GM08714 (cell line): ENCODE data around the gene MAML3.

ENCODE experiments used
- H3K4me3 ChIP-seq: fragments of 200-500 bp; sonication (Bioruptor generic); 2 replicates; pipeline ENCODE4 v1.5.1; 2014; ENCODE audit warnings: mild to moderate bottlenecking, low read length, inconsistent platforms
- ZNF274 ChIP-seq: IDR thresholded peaks from 2 replicates; pipeline ENCODE4 v1.6.1; 2012; ENCODE audit warnings: mild to moderate bottlenecking, low read depth, low read length

Gene MAML3

DNA sequence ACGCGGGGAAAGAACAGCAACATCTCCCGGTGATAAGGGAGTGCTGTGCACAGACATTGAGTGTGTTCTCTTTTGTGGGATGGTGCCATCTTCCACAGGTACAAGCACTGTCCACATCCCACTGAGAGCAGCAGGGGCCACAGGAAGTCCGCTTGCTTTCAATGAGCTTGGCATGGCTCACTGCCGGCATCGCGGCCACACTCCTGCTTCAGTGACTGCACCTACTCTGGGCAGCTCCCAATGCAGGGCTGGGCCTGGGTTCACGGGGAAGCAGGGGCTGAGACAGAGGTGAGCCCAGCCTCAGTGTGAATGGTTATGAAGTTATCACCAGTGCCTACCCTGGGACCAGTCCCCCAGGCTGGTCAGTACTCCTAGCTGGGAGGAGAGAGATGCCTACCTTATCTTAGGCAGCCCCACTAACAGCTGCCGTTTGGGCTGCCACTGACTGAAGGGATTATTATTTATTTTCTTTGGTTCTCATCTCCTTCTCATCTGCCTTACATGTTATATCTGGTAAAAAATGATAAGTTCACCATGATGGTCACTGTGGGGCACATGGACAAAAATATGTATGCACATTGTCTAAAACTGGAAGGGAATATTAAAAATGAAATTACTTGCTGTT lies 389.2 kb downstream of the MAML3 start:
- no peak overlapping the region for H3K4me3 ChIP-seq
- no peak for TF ChIP-seq ZNF274

DNA sequence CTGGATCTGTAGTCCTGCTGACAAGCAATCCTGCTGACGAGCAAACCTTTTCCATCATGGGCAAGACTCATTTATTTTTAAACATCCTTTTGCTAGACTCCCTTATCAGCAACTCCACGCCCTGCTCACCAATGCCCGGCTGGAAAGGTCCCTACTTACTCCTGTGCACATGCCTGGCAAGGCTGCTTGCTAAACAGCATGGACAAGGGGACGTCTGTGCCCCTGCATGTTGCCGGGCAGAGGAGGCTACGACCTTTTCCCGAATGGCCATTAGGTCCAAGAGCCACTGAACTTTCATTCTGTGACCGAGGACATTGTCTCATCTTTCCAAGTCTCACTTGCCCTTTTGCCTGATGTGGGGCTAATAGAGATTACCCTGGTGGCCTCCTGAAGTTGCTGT lies 389.8 kb downstream of the MAML3 start:
- H3K4me3 ChIP-seq = no peak overlapping the region
- TF ChIP-seq ZNF274 = no peak

DNA sequence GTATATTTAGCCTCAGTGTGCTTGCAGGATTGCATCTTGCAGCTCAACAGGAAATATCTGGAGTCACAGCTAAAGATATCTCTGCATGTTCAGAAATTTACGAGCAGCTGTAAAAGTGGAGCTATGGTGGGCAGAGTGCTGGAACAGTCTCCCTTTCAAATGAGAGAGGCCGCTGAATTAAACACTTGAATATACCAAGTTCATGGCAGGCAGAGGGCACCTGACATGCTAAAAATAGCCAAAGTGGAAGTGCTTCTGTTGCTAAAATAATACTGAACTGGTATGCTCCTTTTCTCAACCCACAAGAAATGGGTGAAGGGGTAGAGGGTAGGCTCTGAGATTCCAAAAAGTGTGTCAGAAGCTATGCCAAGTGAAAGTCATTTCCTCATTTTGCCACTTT lies 390.3 kb downstream of the MAML3 start:
- no peak for TF ChIP-seq ZNF274
- H3K4me3 ChIP-seq = no peak overlapping the region

DNA sequence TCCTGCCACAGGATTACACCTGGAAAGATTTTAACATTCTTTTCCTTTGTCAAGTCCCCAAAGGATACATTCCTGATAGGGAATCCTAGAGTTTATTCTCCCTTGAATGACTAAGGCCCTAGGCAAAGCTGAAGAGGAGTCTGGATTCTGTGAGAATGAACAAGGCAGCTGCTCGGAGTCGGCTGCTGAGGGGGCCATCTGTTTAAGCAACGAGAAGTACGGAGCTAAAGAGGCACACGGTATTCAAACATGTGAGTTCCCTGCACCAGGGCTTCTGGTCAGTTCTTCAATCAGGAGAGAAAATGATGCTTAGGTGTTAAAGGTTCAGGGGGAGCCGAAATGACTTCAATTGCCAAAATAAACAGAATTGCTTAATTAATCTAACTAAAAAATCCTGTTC lies 390.8 kb downstream of the MAML3 start:
- no peak overlapping the region for H3K4me3 ChIP-seq
- TF ChIP-seq ZNF274 = no peak

DNA sequence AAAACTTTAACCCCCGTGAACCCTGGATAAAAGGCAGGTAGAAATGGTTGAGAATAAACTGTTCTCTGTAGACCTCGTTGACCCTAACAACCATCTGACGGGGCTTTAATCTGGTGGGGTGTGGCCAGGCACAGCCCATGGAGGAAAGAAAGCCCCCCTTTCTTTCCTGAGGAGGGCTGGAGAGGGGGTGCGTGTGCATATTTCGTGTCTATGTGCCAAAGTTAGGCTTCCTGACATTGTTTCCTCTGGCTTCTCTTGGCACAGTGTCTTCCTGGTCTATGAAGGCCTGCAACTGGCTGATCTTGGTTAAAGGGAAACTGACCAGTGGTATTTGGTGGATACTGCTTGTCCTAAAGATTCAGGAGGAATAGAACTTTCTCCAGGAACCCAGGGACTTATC lies 391.3 kb downstream of the MAML3 start:
- no peak for TF ChIP-seq ZNF274
- H3K4me3 ChIP-seq = no peak overlapping the region

DNA sequence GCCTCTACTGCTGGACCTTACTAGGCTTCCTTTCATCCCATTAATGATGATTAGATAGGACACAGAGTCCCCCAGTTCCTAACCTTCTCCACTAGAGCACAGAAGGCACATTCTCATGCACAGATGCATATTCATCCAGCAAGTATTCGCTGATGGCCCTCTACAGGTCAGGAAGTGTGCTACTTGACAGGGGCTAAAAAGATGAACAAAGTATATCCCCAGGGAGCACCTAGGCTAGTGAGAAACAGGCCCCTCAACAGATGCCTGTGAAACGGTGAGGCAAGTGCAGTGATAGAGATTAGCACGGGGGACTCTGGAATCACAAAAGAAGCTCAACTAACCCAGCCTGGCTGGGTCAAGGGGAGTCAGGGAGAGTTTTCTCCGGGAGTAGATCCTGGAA lies 392.5 kb downstream of the MAML3 start:
- no peak for TF ChIP-seq ZNF274
- no peak overlapping the region for H3K4me3 ChIP-seq

DNA sequence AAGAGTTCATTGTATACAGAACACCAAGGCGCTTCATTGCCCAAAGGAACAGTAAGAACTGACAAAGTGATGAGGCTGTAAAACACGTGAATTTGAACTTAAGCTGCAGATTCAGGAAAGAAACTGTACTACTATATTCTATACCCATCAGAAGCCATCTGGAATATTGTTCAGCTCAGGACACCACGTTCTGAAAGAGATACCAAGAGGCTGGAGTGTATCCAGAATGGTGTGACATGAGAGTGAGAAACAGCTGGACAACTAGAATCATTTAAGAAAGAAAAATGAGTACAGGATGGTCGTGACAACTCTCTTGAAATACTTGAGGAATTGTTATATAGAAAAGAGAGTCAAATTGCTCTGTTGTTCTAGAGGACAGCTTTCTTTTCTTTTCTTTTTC lies 393.4 kb downstream of the MAML3 start:
- H3K4me3 ChIP-seq = no peak overlapping the region
- no peak for TF ChIP-seq ZNF274

DNA sequence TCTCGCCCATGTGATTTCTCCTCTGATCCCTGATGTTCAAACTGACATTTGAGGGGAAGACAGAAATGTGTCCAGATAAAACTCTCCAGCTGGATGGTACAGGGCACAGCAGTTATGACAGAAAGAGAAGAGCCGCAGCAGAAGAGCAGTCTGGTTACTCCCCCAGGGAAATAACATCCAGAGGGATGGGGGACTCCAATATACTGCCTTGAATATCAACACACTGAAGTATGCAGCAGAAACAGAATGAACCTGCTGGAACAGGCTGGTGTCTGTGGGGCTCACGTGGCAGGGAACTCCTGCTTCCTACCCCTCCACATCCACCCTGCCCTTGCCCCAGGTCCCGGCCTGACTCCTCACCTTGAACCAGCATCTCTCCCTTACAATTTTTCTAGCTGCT lies 394.9 kb downstream of the MAML3 start:
- no peak for TF ChIP-seq ZNF274
- H3K4me3 ChIP-seq = no peak overlapping the region

DNA sequence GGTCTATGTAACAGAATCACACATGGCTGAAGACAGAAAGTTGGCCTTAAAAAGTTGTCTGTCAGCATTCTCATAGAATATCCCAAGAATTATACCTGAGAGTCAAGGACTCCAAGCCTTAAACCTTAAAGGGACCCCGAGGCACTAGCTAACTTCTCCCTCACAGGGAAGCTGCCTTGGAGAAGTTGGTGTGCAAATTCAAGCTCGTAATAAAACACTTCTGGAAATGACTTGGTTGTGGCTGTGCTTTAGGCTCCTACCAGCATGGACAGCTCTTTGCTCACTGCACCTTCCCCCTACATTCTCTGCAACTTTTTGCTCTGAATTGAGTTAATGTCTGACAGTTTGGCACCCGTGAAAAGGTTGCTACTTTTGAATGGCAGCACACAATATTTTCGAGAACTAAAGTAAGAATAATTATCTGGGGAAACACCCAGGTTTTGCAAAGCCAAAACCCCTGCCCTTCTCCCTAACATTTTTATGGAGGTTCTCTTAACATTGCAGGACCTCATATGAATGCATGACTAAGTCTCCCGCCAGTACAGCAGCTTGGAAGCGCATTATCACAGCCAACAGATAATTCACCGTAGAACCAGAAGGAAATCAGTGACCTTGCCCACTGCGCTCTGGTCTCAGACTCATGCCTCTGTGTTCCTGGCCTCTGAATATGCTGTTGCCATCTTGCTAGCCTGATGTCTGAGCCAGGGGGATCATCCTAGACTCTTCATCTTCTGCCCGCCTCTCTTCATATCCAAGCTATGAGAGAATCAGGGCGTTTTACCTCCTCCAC lies 397.4 kb downstream of the MAML3 start:
- H3K4me3 ChIP-seq = no peak overlapping the region
- TF ChIP-seq ZNF274 = no peak

DNA sequence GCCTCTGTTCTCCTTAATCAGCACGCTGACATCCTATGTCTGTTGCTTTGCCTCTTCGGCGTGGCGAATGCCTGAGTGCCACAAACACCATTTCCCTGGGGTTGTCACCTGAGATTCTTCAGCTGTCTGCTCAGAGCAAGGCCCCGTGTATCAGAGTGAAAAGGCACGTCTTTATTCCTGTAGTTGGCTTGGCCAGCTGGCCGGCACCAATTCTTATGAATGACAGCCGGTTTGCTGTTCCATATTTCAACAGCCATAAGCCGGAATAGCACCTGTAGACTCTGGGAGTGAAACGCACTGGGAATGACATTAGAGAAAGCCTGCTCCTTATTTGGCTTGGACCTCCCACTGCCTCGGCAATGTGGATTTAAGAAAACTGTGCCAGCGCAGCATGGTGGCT lies 399.0 kb downstream of the MAML3 start:
- no peak overlapping the region for H3K4me3 ChIP-seq
- TF ChIP-seq ZNF274 = no peak

DNA sequence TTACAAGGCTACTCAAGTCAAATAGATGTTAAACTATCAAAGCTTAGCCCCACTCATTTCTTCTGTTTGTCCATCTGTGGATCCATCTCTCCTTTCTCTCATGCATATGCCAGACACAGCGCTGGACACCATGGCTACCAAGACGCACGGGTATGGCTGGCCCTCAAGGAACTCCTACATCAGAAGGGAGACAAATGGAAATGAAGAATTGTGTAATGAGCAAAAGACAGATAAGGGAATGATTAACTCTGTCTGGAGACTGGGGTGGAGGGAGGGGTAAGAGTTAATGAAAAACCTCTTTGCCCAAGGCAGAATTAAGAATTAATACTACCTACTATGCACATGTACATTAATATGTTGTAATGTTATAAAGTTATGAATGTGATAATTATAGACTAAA lies 400.3 kb downstream of the MAML3 start:
- TF ChIP-seq ZNF274 = no peak
- no peak overlapping the region for H3K4me3 ChIP-seq

DNA sequence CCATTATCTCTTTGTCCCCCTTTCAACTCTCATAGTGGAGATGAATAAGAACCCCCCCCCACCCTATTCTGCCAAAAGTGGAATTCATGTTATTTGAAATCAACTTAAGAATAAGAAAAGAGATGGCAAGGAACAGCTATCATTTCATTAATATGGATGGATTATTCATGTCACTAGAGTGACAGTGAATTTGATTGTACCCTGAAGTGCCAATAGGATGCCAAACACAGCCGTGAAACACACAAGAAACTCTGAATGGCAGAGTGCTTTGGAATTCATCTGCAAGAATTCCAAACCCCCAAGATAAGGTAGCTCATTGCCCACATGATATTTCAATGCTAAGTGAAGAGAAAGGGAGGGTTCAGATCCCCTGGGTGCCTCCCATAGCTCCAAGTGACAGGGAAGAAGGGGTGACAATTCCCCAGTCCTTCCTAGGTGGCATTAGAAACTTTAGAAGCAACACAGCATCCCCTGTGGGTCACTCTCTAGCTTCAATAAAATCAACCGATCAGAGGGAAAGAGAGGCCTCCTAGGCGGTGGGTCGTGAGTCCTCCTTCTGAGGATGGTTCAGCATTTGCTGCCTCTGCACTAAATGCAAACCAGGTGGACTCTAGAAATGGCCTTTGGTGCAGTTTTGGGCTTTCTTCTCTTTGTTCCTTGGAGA lies 404.0 kb downstream of the MAML3 start:
- no peak overlapping the region for H3K4me3 ChIP-seq
- TF ChIP-seq ZNF274 = no peak

DNA sequence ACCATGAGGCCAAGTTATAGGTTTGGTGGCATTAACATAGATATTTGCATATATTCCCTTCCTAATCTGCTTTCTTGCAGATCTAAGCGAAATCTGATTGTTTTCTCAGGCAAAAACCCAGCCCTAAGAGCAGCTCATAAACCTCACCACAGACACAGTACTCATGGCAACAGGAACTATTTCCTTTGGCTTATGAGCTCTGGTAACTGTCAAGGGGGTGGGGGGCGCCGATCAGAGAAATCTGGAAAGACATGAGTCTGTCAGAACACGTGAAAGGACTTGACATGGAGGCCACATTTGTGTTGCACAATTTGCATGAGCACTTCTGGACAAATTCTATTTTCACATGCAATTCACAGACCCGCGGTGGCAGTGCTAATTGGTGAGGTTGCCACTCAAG lies 404.6 kb downstream of the MAML3 start:
- TF ChIP-seq ZNF274 = no peak
- H3K4me3 ChIP-seq = no peak overlapping the region

DNA sequence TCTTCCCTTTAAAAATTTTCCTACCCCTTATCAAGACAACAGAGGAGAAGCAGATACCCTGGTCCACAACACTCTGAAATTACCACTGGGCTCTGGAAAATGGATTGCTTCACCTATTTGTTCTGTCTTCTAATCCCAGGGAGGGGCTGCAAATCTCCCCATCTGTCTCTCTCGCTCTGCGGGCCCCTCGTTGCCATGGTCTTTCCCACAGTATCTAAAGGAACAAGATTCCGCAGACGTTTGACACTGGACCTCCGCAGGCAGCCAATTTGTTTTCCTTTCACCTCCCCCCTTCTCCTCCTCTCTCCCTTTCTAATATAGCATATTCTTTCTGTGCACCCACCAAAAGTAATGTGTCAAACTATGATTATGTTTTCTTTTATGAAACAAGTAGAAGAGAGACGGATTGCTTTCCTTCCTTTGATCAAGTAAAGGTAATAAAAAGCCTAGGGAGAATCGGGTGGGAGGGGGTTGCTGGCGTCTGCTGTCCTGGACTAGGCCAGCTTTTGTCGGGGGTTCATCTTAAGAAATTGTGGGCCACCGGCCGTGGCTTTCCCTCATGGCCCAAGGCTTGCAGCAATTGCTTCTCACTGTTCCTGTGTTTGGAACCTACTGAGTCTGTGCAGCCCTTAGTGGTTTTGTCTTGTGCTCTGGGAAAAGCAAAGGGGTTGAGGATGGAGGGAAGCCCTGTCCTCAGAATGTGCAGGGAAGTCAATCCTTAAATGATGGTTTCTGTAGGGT lies 407.4 kb downstream of the MAML3 start:
- TF ChIP-seq ZNF274 = no peak
- no peak overlapping the region for H3K4me3 ChIP-seq
